GM19452 (cell line): ENCODE measurements around the gene WDR1.

Source experiments
- ATAC-seq: cut with Tn5 transposase; IDR thresholded peaks from one replicate; pipeline ENCODE4 v1.9.1; 2021; ENCODE audit not compliant: unreplicated experiment

Gene WDR1

GRCh38 chr4:10087152-10087791, 29.3 kb downstream of the WDR1 start:
- no peak for ATAC-seq

- no peak for ATAC-seq
Observed at GRCh38 chr4:10086506-10087120, 30.0 kb downstream of the WDR1 start.

- no peak for ATAC-seq
Observed at GRCh38 chr4:10085828-10086505, 30.6 kb downstream of the WDR1 start.

GRCh38 chr4:10085386-10085785, 31.2 kb downstream of the WDR1 start:
- ATAC-seq, result no peak

- no peak for ATAC-seq
Observed at GRCh38 chr4:10084651-10085358, 31.8 kb downstream of the WDR1 start.

GRCh38 chr4:10083861-10084641, 32.5 kb downstream of the WDR1 start:
- no peak for ATAC-seq

- no peak for ATAC-seq
Observed at GRCh38 chr4:10083331-10083771, 33.2 kb downstream of the WDR1 start.

- no peak for ATAC-seq
Observed at GRCh38 chr4:10082459-10083272, 33.9 kb downstream of the WDR1 start.

- no peak for ATAC-seq
Observed at GRCh38 chr4:10082047-10082446, 34.6 kb downstream of the WDR1 start.

GRCh38 chr4:10081218-10081606, 35.4 kb downstream of the WDR1 start:
- no peak for ATAC-seq

GRCh38 chr4:10080589-10081217, 35.9 kb downstream of the WDR1 start:
- ATAC-seq, result no peak

GRCh38 chr4:10079912-10080588, 36.5 kb downstream of the WDR1 start:
- no peak for ATAC-seq

- no peak for ATAC-seq
Observed at GRCh38 chr4:10079256-10079655, 37.3 kb downstream of the WDR1 start.

GRCh38 chr4:10078481-10079233, 37.9 kb downstream of the WDR1 start:
- no peak for ATAC-seq

- ATAC-seq, result no peak
Observed at GRCh38 chr4:10077483-10078335, 38.9 kb downstream of the WDR1 start.

GRCh38 chr4:10077076-10077475, 39.5 kb downstream of the WDR1 start:
- no peak for ATAC-seq

GRCh38 chr4:10075953-10076391, 40.6 kb downstream of the WDR1 start:
- ATAC-seq, result no peak
